ENCODE data around the gene ZNF555. TPM values are rescaled to one million over a fixed set of nuclear protein-coding genes. Genes with fewer than 3 reads are reported as not detected.

Gene ZNF555
- total and polyA plus RNA-seq, 10 of the 15 experiments (the other 5 are each of a cell fraction or from before 2014, with no cell fraction given), result 0.58 to 1.9 (median 1.2) TPM

DNA sequence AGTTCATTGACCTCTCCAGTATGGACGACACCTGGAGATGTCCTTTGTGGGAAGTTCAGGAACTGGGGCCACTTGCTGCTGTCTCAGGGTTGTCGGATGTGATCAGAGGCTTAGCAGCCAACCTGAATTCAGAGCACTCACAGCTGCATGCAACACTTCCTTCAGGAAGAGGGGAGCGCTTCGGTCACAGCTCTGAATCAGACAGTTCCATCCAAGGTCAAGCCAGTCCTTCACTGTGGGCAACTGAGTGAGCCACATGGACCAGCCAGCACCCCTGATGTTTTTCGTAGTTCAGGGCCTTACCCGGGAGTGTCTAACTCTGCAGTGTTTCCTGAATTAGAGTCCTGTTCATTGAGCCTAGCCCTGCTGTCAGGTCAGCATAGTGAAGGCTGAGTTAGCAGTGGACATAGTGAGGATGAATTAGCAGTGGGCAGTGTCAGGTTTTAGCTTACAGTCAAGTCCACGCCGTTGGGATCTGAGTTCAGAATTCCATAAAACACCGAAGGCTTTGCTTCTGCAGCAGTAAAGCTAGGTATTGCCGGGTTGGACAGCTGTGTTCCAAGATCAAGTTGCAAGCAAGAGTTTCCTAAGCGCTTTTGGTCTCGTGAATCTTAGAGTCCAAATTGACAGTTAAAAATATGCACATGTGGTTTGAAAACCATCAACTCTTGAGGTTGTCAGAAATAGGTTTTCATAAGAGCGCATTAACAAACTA is 5.1 kb downstream of the ZNF555 start:
- no peak overlapping the region for H2AFZ ChIP-seq (ENCODE audit: control insufficient read depth, low read depth, low read length)
- peaks cover 3% of the 10 kb centered on the region; the same call in 1 of the 2 replicates for H3K4me1 ChIP-seq (ENCODE audit: control insufficient read depth, insufficient read depth, low read length)
- peaks cover 0 to 2% of the 10 kb centered on the region in 2 experiments; a peak in 1 of 4 replicates for H3K36me3 ChIP-seq (ENCODE audit: control insufficient read depth in 2 of 2, insufficient read depth in 2 of 2, low read length in 1 of 2)
- intact Hi-C loops (cut with micrococcal nuclease; ENCODE audit: unreplicated experiment) (no loop called here), in situ Hi-C loops (cut with MboI) (no loop called here)
- POLR2A ChIA-PET, result no interaction called here
- H3K4me2 ChIP-seq (ENCODE audit: control insufficient read depth, insufficient read depth), result no peak overlapping the region
- H3K27ac ChIP-seq (ENCODE audit: control insufficient read depth, insufficient read depth), result no peak overlapping the region
- CTCF ChIA-PET, result no interaction called here
- ATAC-seq (no peak), FAIRE-seq (no peak), DNase-seq (ENCODE audit: low read depth, low spot score) (no peak)
- peaks cover 2% of the 10 kb centered on the region for H3K79me2 ChIP-seq (ENCODE audit: control insufficient read depth, insufficient read depth, low read length)
- H3K9ac ChIP-seq (ENCODE audit: control insufficient read depth, insufficient read depth, low read length), result no peak overlapping the region
- WGBS (ENCODE audit: insufficient coverage, insufficient replicate concordance, low lambda C conversion rate, missing lambda C conversion rate), result 88% methylated on average over 13 of the region's 13 CpGs
- H3K27me3 ChIP-seq (replicated peaks in 1 of 2; ENCODE audit: control insufficient read depth in 2 of 2, insufficient read depth in 2 of 2, low read length in 1 of 2), result no peaks in the 10 kb centered on the region
- no peak overlapping the region for H3K4me3 ChIP-seq
- BruUV-seq (replicated peaks), result no TSS peak
- TF ChIP-seq ZNF207 (IDR thresholded peaks at IDR 0.05; ENCODE audit: borderline replicate concordance) (no peak), GABPA (IDR thresholded peaks at IDR 0.05; ENCODE audit: low read depth) (no peak), BRCA1 (IDR thresholded peaks at IDR 0.05; ENCODE audit: low read depth, low read length) (no peak), NFYB (IDR thresholded peaks at IDR 0.05; ENCODE audit: insufficient read depth, low read depth, low read length) (no peak), REST (IDR thresholded peaks at IDR 0.05; ENCODE audit: low read depth, low read length) (no peak), E2F8 (IDR thresholded peaks at IDR 0.05; ENCODE audit: low read depth, partially characterized antibody) (no peak)
- TF ChIP-seq, protein P1, sequence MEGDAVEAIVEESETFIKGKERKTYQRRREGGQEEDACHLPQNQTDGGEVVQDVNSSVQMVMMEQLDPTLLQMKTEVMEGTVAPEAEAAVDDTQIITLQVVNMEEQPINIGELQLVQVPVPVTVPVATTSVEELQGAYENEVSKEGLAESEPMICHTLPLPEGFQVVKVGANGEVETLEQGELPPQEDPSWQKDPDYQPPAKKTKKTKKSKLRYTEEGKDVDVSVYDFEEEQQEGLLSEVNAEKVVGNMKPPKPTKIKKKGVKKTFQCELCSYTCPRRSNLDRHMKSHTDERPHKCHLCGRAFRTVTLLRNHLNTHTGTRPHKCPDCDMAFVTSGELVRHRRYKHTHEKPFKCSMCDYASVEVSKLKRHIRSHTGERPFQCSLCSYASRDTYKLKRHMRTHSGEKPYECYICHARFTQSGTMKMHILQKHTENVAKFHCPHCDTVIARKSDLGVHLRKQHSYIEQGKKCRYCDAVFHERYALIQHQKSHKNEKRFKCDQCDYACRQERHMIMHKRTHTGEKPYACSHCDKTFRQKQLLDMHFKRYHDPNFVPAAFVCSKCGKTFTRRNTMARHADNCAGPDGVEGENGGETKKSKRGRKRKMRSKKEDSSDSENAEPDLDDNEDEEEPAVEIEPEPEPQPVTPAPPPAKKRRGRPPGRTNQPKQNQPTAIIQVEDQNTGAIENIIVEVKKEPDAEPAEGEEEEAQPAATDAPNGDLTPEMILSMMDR (IDR thresholded peaks at IDR 0.05 in 2 of 3, conservative IDR thresholded peaks at IDR 0.05 in 1 of 3; ENCODE audit: control insufficient read depth in 2 of 3, extremely low read depth in 1 of 3, insufficient read depth in 1 of 3, low read depth in 3 of 3, low read length in 3 of 3), result no peak
- RAD21 ChIA-PET (ENCODE audit: unreplicated experiment), result no interaction called here
- SMC1A ChIA-PET (ENCODE audit: uncharacterized antibody, unreplicated experiment), result no interaction called here
- H4K20me1 ChIP-seq (ENCODE audit: control insufficient read depth, insufficient read depth), result no peaks in the 10 kb centered on the region
- peaks cover 16% of the 10 kb centered on the region for H3K9me3 ChIP-seq (replicated peaks; ENCODE audit: control insufficient read depth, insufficient read depth, low read length)
